PC-9 (cell line): ENCODE data around the gene MRPL4. TPM values are rescaled to one million over a fixed set of nuclear protein-coding genes. Genes with fewer than 3 reads are reported as not detected.

Source experiments
- BruUV-seq: library from RNA; stranded (reverse); fragments of 400-500 nt; replicated peaks from 2 replicates; lab custom pipeline; 2021; lab: Mats Ljungman, UMichigan
- CTCF ChIA-PET: fragments of 300-600 bp; sonication (Branson Sonifier 250); formaldehyde crosslinking; loops from one replicate; lab custom pipeline; 2022; ENCODE audit warnings: antibody characterized with exemption; lab: Charles Lee
- POLR2A ChIA-PET: fragments of 300-600 bp; sonication (Branson Sonifier 250); formaldehyde crosslinking; loops from one replicate; lab custom pipeline; 2022; ENCODE audit warnings: antibody characterized with exemption; ENCODE audit not compliant: unreplicated experiment; lab: Charles Lee
- DNase-seq, 2 experiments: peaks; one replicate each; pipeline versions ENCODE4 v3.0.0 to v3.0.0-alpha.2; 2015 to 2022; ENCODE audit warnings: mixed read lengths in 1 of 2
- H2AFZ ChIP-seq: fragments of 200-600 bp; sonication (generic); 2 replicates; pipeline ENCODE4 v1.8.1; 2017; ENCODE audit warnings: antibody characterized with exemption
- H3F3A ChIP-seq: fragments of 200-600 bp; sonication (generic); 2 replicates; pipeline ENCODE4 v1.8.1; 2017; ENCODE audit warnings: antibody characterized with exemption, mild to moderate bottlenecking, low read depth; ENCODE audit not compliant: insufficient read depth
- H3K27ac ChIP-seq: fragments of 200-600 bp; sonication (generic); 2 replicates; pipeline ENCODE4 v1.6.1; 2016; ENCODE audit warnings: mixed run types
- H3K27me3 ChIP-seq: fragments of 200-600 bp; sonication (generic); 2 replicates; pipeline ENCODE4 v1.6.1; 2016; ENCODE audit warnings: low read depth, mixed run types; ENCODE audit not compliant: insufficient read depth
- H3K36me3 ChIP-seq: fragments of 200-600 bp; sonication (generic); 2 replicates; pipeline ENCODE4 v1.6.1; 2016; ENCODE audit warnings: low read depth, mixed run types
- H3K4me1 ChIP-seq: fragments of 200-600 bp; sonication (generic); replicated peaks from 2 replicates; pipeline ENCODE4 v1.6.1; 2016; ENCODE audit warnings: mixed run types; ENCODE audit not compliant: insufficient read depth
- H3K4me2 ChIP-seq: fragments of 200-600 bp; sonication (generic); 2 replicates; pipeline ENCODE4 v1.6.1; 2017; ENCODE audit warnings: mixed run types
- H3K4me3 ChIP-seq: fragments of 200-600 bp; sonication (generic); 2 replicates; pipeline ENCODE4 v1.6.1; 2016; ENCODE audit warnings: mixed run types
- H3K79me2 ChIP-seq: fragments of 200-600 bp; sonication (generic); 2 replicates; pipeline ENCODE4 v1.6.1; 2017; ENCODE audit warnings: low read depth, mixed run types
- H3K9me2 ChIP-seq: fragments of 200-600 bp; sonication (generic); 2 replicates; pipeline ENCODE4 v1.8.1; 2017; ENCODE audit warnings: mild to moderate bottlenecking; ENCODE audit not compliant: insufficient read depth
- H3K9me3 ChIP-seq: fragments of 200-600 bp; sonication (generic); 2 replicates; pipeline ENCODE4 v1.8.1; 2016; ENCODE audit warnings: low read depth; ENCODE audit not compliant: insufficient read depth
- H4K20me1 ChIP-seq: fragments of 200-600 bp; sonication (generic); 2 replicates; pipeline ENCODE4 v1.8.1; 2017; ENCODE audit not compliant: insufficient read depth
- EZH2 ChIP-seq: fragments of 200-600 bp; sonication (generic); IDR thresholded peaks from 2 replicates; pipeline ENCODE4 v1.8.0; 2017; ENCODE audit warnings: antibody characterized with exemption, low read depth
- intact Hi-C: fragments of 100-400 bp; cut with micrococcal nuclease; formaldehyde crosslinking; loops from one replicate; pipeline ENCODE4 v1.10.0; 2022; ENCODE audit not compliant: unreplicated experiment
- total RNA-seq: library from RNA; stranded (reverse); gene quantifications from 2 replicates; pipeline ENCODE4 v1.2.3, GENCODE V29; 2021
- TF ChIP-seq, protein P1 (sequence below): fragments of 200-600 bp; sonication (generic); conservative IDR thresholded peaks from 2 replicates; pipeline ENCODE4 v1.6.1; 2017; ENCODE audit warnings: mixed run types, antibody characterized with exemption, mild to moderate bottlenecking, moderate library complexity

The MRPL4 gene
- total RNA-seq, 1 experiment from 2014 or later: 98.2 TPM

DNA sequence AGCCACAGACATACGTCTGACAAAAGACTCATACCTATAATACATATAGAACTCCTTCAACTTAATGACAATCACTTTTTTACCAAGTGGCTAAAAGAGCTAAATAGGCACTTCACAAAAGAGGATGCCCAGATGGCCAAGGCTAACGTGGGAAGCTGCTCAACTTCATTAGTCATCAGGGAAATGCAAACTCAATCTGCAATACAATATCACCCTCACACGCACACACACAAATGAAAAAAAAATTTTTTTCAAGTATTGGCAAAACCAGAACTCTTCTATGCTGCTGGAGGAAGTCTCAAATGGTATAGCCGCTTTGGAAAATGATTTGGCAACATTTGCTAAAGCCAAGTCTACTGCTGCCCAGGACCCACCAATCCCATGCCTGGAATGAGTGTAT, 42.7 kb upstream of the MRPL4 start:
- Histone ChIP-seq H3K27ac (no peak overlapping the region), H3K27me3 (no peaks in the 10 kb centered on the region), H2AFZ (no peak overlapping the region), H3K9me2 (no peaks in the 10 kb centered on the region), H3K4me1 (peaks cover 45% of the 10 kb centered on the region), H4K20me1 (no peaks in the 10 kb centered on the region), H3K4me2 (no peak overlapping the region), H3K4me3 (no peak overlapping the region), H3F3A (peaks cover 44% of the 10 kb centered on the region), H3K36me3 (no peaks in the 10 kb centered on the region), H3K79me2 (no peaks in the 10 kb centered on the region), H3K9me3 (peaks cover 11% of the 10 kb centered on the region; the same call in 1 of the 2 replicates)
- CTCF ChIA-PET: no interaction called here
- POLR2A ChIA-PET: interaction anchor here (1.0 kb wide), 1 partner anchor 1888 kb away, joined by 6 read pairs; the partner anchor contains the start of genes NDUFA7 and RPS28
- TF ChIP-seq, protein P1, sequence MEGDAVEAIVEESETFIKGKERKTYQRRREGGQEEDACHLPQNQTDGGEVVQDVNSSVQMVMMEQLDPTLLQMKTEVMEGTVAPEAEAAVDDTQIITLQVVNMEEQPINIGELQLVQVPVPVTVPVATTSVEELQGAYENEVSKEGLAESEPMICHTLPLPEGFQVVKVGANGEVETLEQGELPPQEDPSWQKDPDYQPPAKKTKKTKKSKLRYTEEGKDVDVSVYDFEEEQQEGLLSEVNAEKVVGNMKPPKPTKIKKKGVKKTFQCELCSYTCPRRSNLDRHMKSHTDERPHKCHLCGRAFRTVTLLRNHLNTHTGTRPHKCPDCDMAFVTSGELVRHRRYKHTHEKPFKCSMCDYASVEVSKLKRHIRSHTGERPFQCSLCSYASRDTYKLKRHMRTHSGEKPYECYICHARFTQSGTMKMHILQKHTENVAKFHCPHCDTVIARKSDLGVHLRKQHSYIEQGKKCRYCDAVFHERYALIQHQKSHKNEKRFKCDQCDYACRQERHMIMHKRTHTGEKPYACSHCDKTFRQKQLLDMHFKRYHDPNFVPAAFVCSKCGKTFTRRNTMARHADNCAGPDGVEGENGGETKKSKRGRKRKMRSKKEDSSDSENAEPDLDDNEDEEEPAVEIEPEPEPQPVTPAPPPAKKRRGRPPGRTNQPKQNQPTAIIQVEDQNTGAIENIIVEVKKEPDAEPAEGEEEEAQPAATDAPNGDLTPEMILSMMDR: no peak
- no peak for TF ChIP-seq EZH2
- peak in 1 of 2 experiments; percentile 74 for DNase-seq
- intact Hi-C loops: no loop called here
- BruUV-seq: no TSS peak

DNA sequence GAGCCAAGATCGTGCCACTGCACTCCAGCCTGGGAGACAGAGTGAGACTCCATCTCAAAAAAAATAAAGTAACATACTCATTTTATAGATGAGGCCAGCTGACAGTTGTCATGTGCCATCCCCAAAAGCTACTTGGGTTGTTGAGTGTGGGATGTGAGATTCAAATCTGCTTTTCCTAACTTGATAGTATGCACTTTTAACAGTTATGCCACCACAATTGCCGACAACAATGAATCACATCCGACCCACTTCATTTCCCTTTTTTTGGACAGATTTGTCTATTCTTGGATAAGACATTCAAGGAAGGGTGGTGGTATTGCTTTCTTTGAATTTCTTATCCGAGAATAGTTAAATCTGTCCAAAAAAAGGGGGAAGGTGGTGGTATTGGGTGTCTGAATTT, 41.0 kb upstream of the MRPL4 start:
- BruUV-seq: no TSS peak
- Histone ChIP-seq H3K4me2 (no peak overlapping the region), H3K9me2 (no peaks in the 10 kb centered on the region), H3K9me3 (peaks cover 11% of the 10 kb centered on the region; the same call in 1 of the 2 replicates), H3K4me1 (peaks cover 44% of the 10 kb centered on the region), H2AFZ (no peak overlapping the region), H3K27me3 (no peaks in the 10 kb centered on the region), H3K79me2 (no peaks in the 10 kb centered on the region), H3F3A (peaks cover 37% of the 10 kb centered on the region), H4K20me1 (no peaks in the 10 kb centered on the region), H3K27ac (no peak overlapping the region), H3K4me3 (no peak overlapping the region), H3K36me3 (no peaks in the 10 kb centered on the region)
- intact Hi-C loops: no loop called here
- TF ChIP-seq, protein P1: no peak
- no peak for TF ChIP-seq EZH2
- ChIA-PET POLR2A (no interaction called here), CTCF (no interaction called here)
- peak in 1 of 2 experiments; percentile 0 for DNase-seq

DNA sequence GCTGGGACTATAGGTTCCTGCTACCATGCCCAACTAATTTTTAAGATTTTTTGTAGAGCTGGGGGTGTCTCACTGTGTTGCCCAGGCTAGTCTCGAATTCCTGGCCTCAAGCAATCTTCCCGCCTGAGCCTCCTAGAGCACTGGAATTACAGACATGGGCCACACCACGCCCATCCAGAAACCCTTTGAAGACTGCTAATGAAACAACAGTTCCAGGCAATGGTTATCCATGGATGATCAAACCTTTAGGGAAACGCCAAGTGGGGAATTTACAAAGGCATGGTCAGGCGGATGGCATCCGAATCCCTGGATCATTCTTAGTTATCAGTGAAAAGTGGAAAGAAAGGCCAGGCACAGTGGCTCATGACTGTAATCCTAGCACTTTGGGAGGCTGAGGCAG, 40.3 kb upstream of the MRPL4 start:
- Histone ChIP-seq H3K9me2 (no peaks in the 10 kb centered on the region), H3K79me2 (no peaks in the 10 kb centered on the region), H3K27ac (no peak overlapping the region), H3K4me1 (peaks cover 37% of the 10 kb centered on the region), H3K4me2 (no peak overlapping the region), H3K9me3 (peaks cover 11% of the 10 kb centered on the region; the same call in 1 of the 2 replicates), H3K27me3 (no peaks in the 10 kb centered on the region), H2AFZ (no peak overlapping the region), H3F3A (peaks cover 31% of the 10 kb centered on the region), H4K20me1 (no peaks in the 10 kb centered on the region), H3K4me3 (no peak overlapping the region), H3K36me3 (no peaks in the 10 kb centered on the region)
- CTCF ChIA-PET: no interaction called here
- no TSS peak for BruUV-seq
- POLR2A ChIA-PET: no interaction called here
- DNase-seq: peak in 1 of 2 experiments; percentile 27
- TF ChIP-seq, protein P1: no peak
- no peak for TF ChIP-seq EZH2
- intact Hi-C loops: no loop called here
